IMR-90 (cell line): ENCODE results near the gene SYTL4. TPM values are rescaled to one million over a fixed set of nuclear protein-coding genes. Genes with fewer than 3 reads are reported as not detected.

Experiments
- ATAC-seq: fragments of 200-7000 bp; cut with Tn5 transposase; 2 replicates; pipeline ENCODE4 v1.9.1; 2020; ENCODE audit warnings: low read depth, mild to moderate bottlenecking, moderate library complexity
- BruUV-seq: library from RNA; stranded (reverse); fragments of 400-500 nt; replicated peaks from 2 replicates; lab custom pipeline; 2021; lab: Mats Ljungman, UMichigan
- CTCF ChIA-PET: fragments of 300-600 bp; formaldehyde crosslinking; extraction: SDS; loops from one replicate; lab custom pipeline; 2021; ENCODE audit warnings: antibody characterized with exemption; lab: Yijun Ruan, JAX
- POLR2A ChIA-PET: fragments of 300-600 bp; sonication (Branson Sonifier 250); formaldehyde crosslinking; loops from one replicate; lab custom pipeline; 2022; ENCODE audit warnings: antibody characterized with exemption; ENCODE audit not compliant: unreplicated experiment; lab: Charles Lee
- DNase-seq: peaks from one replicate; pipeline ENCODE4 v3.0.0; 2013
- H2AFZ ChIP-seq: replicated peaks from 2 replicates; pipeline ENCODE3; 2013; ENCODE audit warnings: low read length, mild to moderate bottlenecking; ENCODE audit not compliant: poor library complexity
- H2AK5ac ChIP-seq: 2 replicates; pipeline ENCODE4 v1.6.1; 2013; ENCODE audit warnings: low read depth, low read length, inconsistent platforms
- H2AK9ac ChIP-seq: replicated peaks from 2 replicates; pipeline ENCODE3; 2013; ENCODE audit warnings: mild to moderate bottlenecking, low read depth, low read length, moderate library complexity; ENCODE audit not compliant: poor library complexity
- H2BK120ac ChIP-seq: 2 replicates; pipeline ENCODE4 v1.6.1; 2013; ENCODE audit warnings: low read depth, low read length, inconsistent platforms
- H2BK15ac ChIP-seq: 3 replicates; pipeline ENCODE4 v1.6.1; 2013; ENCODE audit warnings: low read depth, low read length, inconsistent platforms
- H2BK20ac ChIP-seq: 2 replicates; pipeline ENCODE4 v1.6.1; 2013; ENCODE audit warnings: low read depth, mild to moderate bottlenecking, inconsistent platforms, low read length, moderate library complexity
- H2BK5ac ChIP-seq: 2 replicates; pipeline ENCODE4 v1.6.1; 2013; ENCODE audit warnings: mild to moderate bottlenecking, low read depth, low read length, inconsistent platforms; ENCODE audit not compliant: poor library complexity, severe bottlenecking
- H3K14ac ChIP-seq: replicated peaks from 2 replicates; pipeline ENCODE4 v1.6.1; 2013; ENCODE audit warnings: low read depth, low read length, inconsistent platforms
- H3K18ac ChIP-seq: 2 replicates; pipeline ENCODE4 v1.6.1; 2013; ENCODE audit warnings: low read depth, low read length, control low read depth
- H3K23ac ChIP-seq: 2 replicates; pipeline ENCODE4 v1.6.1; 2013; ENCODE audit warnings: low read depth, low read length, inconsistent platforms
- H3K27ac ChIP-seq: 2 replicates; pipeline ENCODE4 v1.5.1; 2013; ENCODE audit warnings: mild to moderate bottlenecking, control low read depth, low read length; ENCODE audit not compliant: insufficient read depth
- H3K27me3 ChIP-seq: 2 replicates; pipeline ENCODE4 v1.6.1; 2013; ENCODE audit warnings: low read length; ENCODE audit not compliant: control insufficient read depth, insufficient read depth
- H3K36me3 ChIP-seq: 2 replicates; pipeline ENCODE4 v1.6.1; 2013; ENCODE audit warnings: low read length, mixed read lengths; ENCODE audit not compliant: control insufficient read depth, insufficient read depth
- H3K4ac ChIP-seq: 2 replicates; pipeline ENCODE4 v1.6.1; 2013; ENCODE audit warnings: low read depth, low read length, inconsistent platforms
- H3K4me1 ChIP-seq: 2 replicates; pipeline ENCODE4 v1.6.1; 2013; ENCODE audit warnings: low read length, mixed read lengths; ENCODE audit not compliant: control insufficient read depth, insufficient read depth
- H3K4me2 ChIP-seq: 2 replicates; pipeline ENCODE4 v1.6.1; 2013; ENCODE audit warnings: low read depth, mild to moderate bottlenecking, control low read depth, low read length, moderate library complexity
- H3K4me3 ChIP-seq: 2 replicates; pipeline ENCODE4 v1.5.1; 2013; ENCODE audit warnings: low read depth, mild to moderate bottlenecking, control low read depth, low read length, moderate library complexity; ENCODE audit not compliant: insufficient read depth
- H3K56ac ChIP-seq: 2 replicates; pipeline ENCODE4 v1.6.1; 2013; ENCODE audit warnings: low read length, inconsistent platforms; ENCODE audit not compliant: insufficient read depth; ENCODE audit errors: extremely low read depth
- H3K79me1 ChIP-seq, 2 experiments: 2 replicates each; pipeline ENCODE4 v1.6.1; 2013; ENCODE audit warnings: low read length in 2 of 2, inconsistent platforms in 1 of 2, low read depth in 1 of 2
- H3K9ac ChIP-seq: 2 replicates; pipeline ENCODE4 v1.6.1; 2013; ENCODE audit warnings: low read depth, low read length, control low read depth
- H3K9me1 ChIP-seq: 2 replicates; pipeline ENCODE4 v1.6.1; 2013; ENCODE audit warnings: low read length, inconsistent platforms; ENCODE audit not compliant: insufficient read depth
- H3K9me3 ChIP-seq: 2 replicates; pipeline ENCODE4 v1.6.1; 2013; ENCODE audit warnings: low read length; ENCODE audit not compliant: control insufficient read depth, insufficient read depth
- H4K20me1 ChIP-seq: 2 replicates; pipeline ENCODE4 v1.6.1; 2013; ENCODE audit warnings: low read length, inconsistent platforms; ENCODE audit not compliant: insufficient read depth
- H4K5ac ChIP-seq: 2 replicates; pipeline ENCODE4 v1.6.1; 2013; ENCODE audit warnings: mild to moderate bottlenecking, low read depth, low read length, control low read depth
- H4K8ac ChIP-seq, 2 experiments: 2 replicates each; pipeline ENCODE4 v1.6.1; 2013; ENCODE audit warnings: low read depth in 2 of 2, low read length in 2 of 2, control low read depth in 1 of 2, inconsistent platforms in 1 of 2
- H4K91ac ChIP-seq: 2 replicates; pipeline ENCODE4 v1.6.1; 2013; ENCODE audit warnings: low read depth, low read length, inconsistent platforms; ENCODE audit not compliant: insufficient read depth
- CEBPB ChIP-seq: IDR thresholded peaks from 2 replicates; pipeline ENCODE4 v1.6.1; 2012; ENCODE audit warnings: low read depth, low read length, improper control_type of control experiment
- CTCF ChIP-seq: conservative IDR thresholded peaks from 2 replicates; pipeline ENCODE4 v1.5.1; 2012; ENCODE audit warnings: mild to moderate bottlenecking, low read depth, low read length, improper control_type of control experiment
- RAD21 ChIP-seq: IDR thresholded peaks from 2 replicates; pipeline ENCODE4 v1.6.1; 2012; ENCODE audit warnings: low read length, improper control_type of control experiment
- RCOR1 ChIP-seq: IDR thresholded peaks from 2 replicates; pipeline ENCODE4 v1.6.1; 2012; ENCODE audit warnings: mild to moderate bottlenecking, low read length, improper control_type of control experiment; ENCODE audit not compliant: insufficient replicate concordance
- WGBS, 2 experiments: methylation state at CpG; one replicate each; pipeline versions ENCODE4 v1.1.5 to v1.1.7; 2013; ENCODE audit warnings: missing lambda C conversion rate in 2 of 2; ENCODE audit not compliant: insufficient read length in 1 of 2; ENCODE audit errors: extremely low coverage in 2 of 2; 5-methylcytosine and 5-hydroxymethylcytosine counted together
- dilution Hi-C: fragments of 300-500 bp; cut with HindIII; formaldehyde crosslinking; loops from one replicate; pipeline ENCODE4 v1.14.3; 2018; ENCODE audit warnings: low sequenced_read_pairs; ENCODE audit not compliant: unreplicated experiment
- in situ Hi-C: fragments of 300-500 bp; cut with MboI; formaldehyde crosslinking; loops from 3 replicates; pipeline ENCODE4 v1.14.3; 2019; ENCODE audit warnings: low sequenced_read_pairs, inconsistent platforms, mixed read lengths
- intact Hi-C: fragments of 100-400 bp; cut with micrococcal nuclease; formaldehyde crosslinking; loops from 2 replicates; pipeline ENCODE4 v1.10.0; 2022
- polyA plus RNA-seq, 3 experiments: library from polyadenylated mRNA; depleted of rRNA; stranded (reverse); fragments of >200 nt; gene quantifications; 2 replicates each; pipeline ENCODE4 v1.2.3, GENCODE V29; 2012; ENCODE audit warnings: low replicate concordance in 1 of 3
- total RNA-seq: library from RNA; depleted of rRNA; stranded (reverse); fragments of >200 nt; gene quantifications from 2 replicates; pipeline ENCODE4 v1.2.3, GENCODE V29; 2012

SYTL4 gene
- total and polyA plus RNA-seq, 2 of the 4 experiments (the other 2 are of a cell fraction): 2.3 to 2.4 TPM

GRCh38 chrX:100645106-100645505 is 86.8 kb downstream of the SYTL4 start:
- no peaks in the 10 kb centered on the region for H3K36me3 ChIP-seq
- H2AFZ ChIP-seq: peak overlapping the region; percentile 30
- peak overlapping the region; percentile 41; the same call in 1 of the 2 replicates for H4K91ac ChIP-seq
- no peak overlapping the region for H4K5ac ChIP-seq
- peak overlapping the region; percentile 77; the same call in 1 of the 2 replicates for H2BK120ac ChIP-seq
- H3K18ac ChIP-seq: peak overlapping the region; percentile 83
- no peaks in the 10 kb centered on the region for H4K20me1 ChIP-seq
- no TSS peak for BruUV-seq
- peak overlapping the region; percentile 78; the same call in 1 of the 2 replicates for H3K9ac ChIP-seq
- peak overlapping the region; percentile 87 for H3K4me2 ChIP-seq
- H2AK9ac ChIP-seq: peak overlapping the region; percentile 20
- peaks cover 8% of the 10 kb centered on the region for H3K9me1 ChIP-seq
- H3K4me3 ChIP-seq: peak overlapping the region; percentile 47
- ChIA-PET CTCF (no interaction called here), POLR2A (no interaction called here)
- WGBS, 2 experiments: no CpG with 5 or more reads among the region's 4 CpGs
- H3K4me1 ChIP-seq: peaks cover 19% of the 10 kb centered on the region
- H3K79me1 ChIP-seq: peaks cover 0 to 11% of the 10 kb centered on the region in 2 experiments; a peak in 2 of 4 replicates
- H3K56ac ChIP-seq: 0 out of 2 replicates have a peak overlapping the region, but pooled peaks have one; percentile 0
- H3K14ac ChIP-seq: peak overlapping the region; percentile 49
- peak overlapping the region; percentile 46; the same call in 1 of the 2 replicates for H2BK20ac ChIP-seq
- H4K8ac ChIP-seq: peak overlapping the region; percentile 21 to 51; a peak in 3 of 4 replicates
- dilution Hi-C loops: no loop called here
- TF ChIP-seq CEBPB (no peak), RAD21 (no peak), CTCF (no peak), RCOR1 (no peak)
- peaks cover 2% of the 10 kb centered on the region; the same call in 1 of the 2 replicates for H3K27me3 ChIP-seq
- DNase-seq: no peak
- H2BK5ac ChIP-seq: peak overlapping the region; percentile 38
- 0 out of 3 replicates have a peak overlapping the region, but pooled peaks have one; percentile 49 for H2BK15ac ChIP-seq
- ATAC-seq: no peak
- H2AK5ac ChIP-seq: peak overlapping the region; percentile 36
- no peaks in the 10 kb centered on the region for H3K9me3 ChIP-seq
- H3K27ac ChIP-seq: peak overlapping the region; percentile 29; the same call in 1 of the 2 replicates
- H3K4ac ChIP-seq: peak overlapping the region; percentile 68
- intact Hi-C loops: no loop called here
- peak overlapping the region; percentile 39; the same call in 1 of the 2 replicates for H3K23ac ChIP-seq
- in situ Hi-C loops: no loop called here
